A673 (cell line): ENCODE data around the gene SCN2A. TPM values are rescaled to one million over a fixed set of nuclear protein-coding genes. Genes with fewer than 3 reads are reported as not detected.
A peak's percentile ranks its signal among the peaks of the same experiment; 100 is the strongest.
"Not testable (repeated sequence)": the region's sequence is repeated elsewhere in the genome, so short reads cannot be mapped to it uniquely, and the experiment has no call there.

ENCODE experiments used
- BruUV-seq: library from RNA; stranded (reverse); fragments of 400-500 nt; replicated peaks from 2 replicates; lab custom pipeline; 2021; lab: Mats Ljungman, UMichigan
- CTCF ChIA-PET: fragments of 300-600 bp; sonication (Branson Sonifier 250); formaldehyde crosslinking; loops from one replicate; lab custom pipeline; 2022; ENCODE audit warnings: antibody characterized with exemption; lab: Charles Lee
- POLR2A ChIA-PET: fragments of 300-600 bp; sonication (Branson Sonifier 250); formaldehyde crosslinking; loops from one replicate; lab custom pipeline; 2022; ENCODE audit warnings: antibody characterized with exemption; ENCODE audit not compliant: low non-redundant PET; lab: Charles Lee
- DNase-seq: peaks from one replicate; pipeline ENCODE4 v3.0.0-alpha.2; 2015; ENCODE audit warnings: low spot score
- H3K27ac ChIP-seq: fragments of 200-600 bp; sonication (generic); 2 replicates; pipeline ENCODE4 v1.5.1; 2016; ENCODE audit warnings: mixed run types, low read depth, mild to moderate bottlenecking, mixed read lengths, antibody characterized with exemption, low read length; ENCODE audit not compliant: poor library complexity, severe bottlenecking
- H3K27me3 ChIP-seq: fragments of 200-600 bp; sonication (generic); replicated peaks from 2 replicates; pipeline ENCODE4 v1.6.1; 2017; ENCODE audit warnings: mixed run types, low read depth, mild to moderate bottlenecking, mixed read lengths, antibody characterized with exemption, low read length; ENCODE audit not compliant: insufficient read depth, poor library complexity
- H3K36me3 ChIP-seq: fragments of 200-600 bp; sonication (generic); 2 replicates; pipeline ENCODE4 v1.6.1; 2016; ENCODE audit warnings: mixed run types, mild to moderate bottlenecking, mixed read lengths, antibody characterized with exemption, low read length; ENCODE audit not compliant: insufficient read depth, poor library complexity, severe bottlenecking
- H3K4me1 ChIP-seq: fragments of 200-600 bp; sonication (generic); 2 replicates; pipeline ENCODE4 v1.6.1; 2017; ENCODE audit warnings: mixed run types, mild to moderate bottlenecking, mixed read lengths, antibody characterized with exemption, low read length; ENCODE audit not compliant: insufficient read depth, poor library complexity, severe bottlenecking
- H3K4me3 ChIP-seq: fragments of 200-600 bp; sonication (generic); 2 replicates; pipeline ENCODE4 v1.5.1; 2016; ENCODE audit warnings: low read depth, mixed run types, mild to moderate bottlenecking, mixed read lengths, low read length; ENCODE audit not compliant: poor library complexity, severe bottlenecking
- H3K9me3 ChIP-seq: fragments of 200-600 bp; sonication (generic); 2 replicates; pipeline ENCODE4 v1.6.1; 2016; ENCODE audit warnings: mixed run types, low read depth, mild to moderate bottlenecking, mixed read lengths, antibody characterized with exemption, low read length; ENCODE audit not compliant: poor library complexity, severe bottlenecking
- EZH2 ChIP-seq: fragments of 200-600 bp; sonication (generic); IDR thresholded peaks from 2 replicates; pipeline ENCODE4 v1.6.1; 2017; ENCODE audit warnings: borderline replicate concordance, low read depth, mild to moderate bottlenecking, mixed read lengths, antibody characterized with exemption, low read length; ENCODE audit not compliant: poor library complexity, severe bottlenecking
- intact Hi-C: fragments of 100-400 bp; cut with micrococcal nuclease; formaldehyde crosslinking; loops from one replicate; pipeline ENCODE4 v1.10.0; 2022; ENCODE audit not compliant: unreplicated experiment
- total RNA-seq: library from RNA; stranded (reverse); gene quantifications from 2 replicates; pipeline ENCODE4 v1.2.3, GENCODE V29; 2021
- TF ChIP-seq, protein P1 (sequence below): fragments of 300-800, 200-600 bp; sonication (generic); conservative IDR thresholded peaks from 2 replicates; pipeline ENCODE4 v1.5.1; 2017; ENCODE audit warnings: low read depth, mild to moderate bottlenecking, antibody characterized with exemption, low read length, moderate library complexity, mixed read lengths

Gene SCN2A
- total RNA-seq, 1 experiment from 2014 or later, result 0.73 TPM

DNA sequence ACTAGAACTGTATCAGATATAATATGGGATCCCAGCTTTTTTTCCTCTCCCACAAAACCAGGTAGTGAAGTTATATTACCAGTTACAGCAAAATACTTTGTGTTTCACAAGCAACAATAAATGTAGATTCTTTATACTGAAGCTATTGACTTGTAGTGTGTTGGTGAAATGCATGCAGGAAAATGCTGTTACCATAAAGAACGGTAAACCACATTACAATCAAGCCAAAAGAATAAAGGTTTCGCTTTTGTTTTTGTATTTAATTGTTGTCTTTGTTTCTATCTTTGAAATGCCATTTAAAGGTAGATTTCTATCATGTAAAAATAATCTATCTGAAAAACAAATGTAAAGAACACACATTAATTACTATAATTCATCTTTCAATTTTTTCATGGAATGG, 152.6 kb downstream of the SCN2A start:
- Histone ChIP-seq H3K27ac (no peak overlapping the region), H3K9me3 (no peaks in the 10 kb centered on the region), H3K27me3 (no peaks in the 10 kb centered on the region), H3K36me3 (no peaks in the 10 kb centered on the region), H3K4me3 (no peak overlapping the region), H3K4me1 (no peaks in the 10 kb centered on the region)
- DNase-seq, result no peak
- intact Hi-C loops, result no loop called here
- BruUV-seq, result no TSS peak
- POLR2A ChIA-PET, result no interaction called here
- CTCF ChIA-PET, result no interaction called here
- TF ChIP-seq, protein P1, sequence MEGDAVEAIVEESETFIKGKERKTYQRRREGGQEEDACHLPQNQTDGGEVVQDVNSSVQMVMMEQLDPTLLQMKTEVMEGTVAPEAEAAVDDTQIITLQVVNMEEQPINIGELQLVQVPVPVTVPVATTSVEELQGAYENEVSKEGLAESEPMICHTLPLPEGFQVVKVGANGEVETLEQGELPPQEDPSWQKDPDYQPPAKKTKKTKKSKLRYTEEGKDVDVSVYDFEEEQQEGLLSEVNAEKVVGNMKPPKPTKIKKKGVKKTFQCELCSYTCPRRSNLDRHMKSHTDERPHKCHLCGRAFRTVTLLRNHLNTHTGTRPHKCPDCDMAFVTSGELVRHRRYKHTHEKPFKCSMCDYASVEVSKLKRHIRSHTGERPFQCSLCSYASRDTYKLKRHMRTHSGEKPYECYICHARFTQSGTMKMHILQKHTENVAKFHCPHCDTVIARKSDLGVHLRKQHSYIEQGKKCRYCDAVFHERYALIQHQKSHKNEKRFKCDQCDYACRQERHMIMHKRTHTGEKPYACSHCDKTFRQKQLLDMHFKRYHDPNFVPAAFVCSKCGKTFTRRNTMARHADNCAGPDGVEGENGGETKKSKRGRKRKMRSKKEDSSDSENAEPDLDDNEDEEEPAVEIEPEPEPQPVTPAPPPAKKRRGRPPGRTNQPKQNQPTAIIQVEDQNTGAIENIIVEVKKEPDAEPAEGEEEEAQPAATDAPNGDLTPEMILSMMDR, result no peak
- TF ChIP-seq EZH2, result no peak

DNA sequence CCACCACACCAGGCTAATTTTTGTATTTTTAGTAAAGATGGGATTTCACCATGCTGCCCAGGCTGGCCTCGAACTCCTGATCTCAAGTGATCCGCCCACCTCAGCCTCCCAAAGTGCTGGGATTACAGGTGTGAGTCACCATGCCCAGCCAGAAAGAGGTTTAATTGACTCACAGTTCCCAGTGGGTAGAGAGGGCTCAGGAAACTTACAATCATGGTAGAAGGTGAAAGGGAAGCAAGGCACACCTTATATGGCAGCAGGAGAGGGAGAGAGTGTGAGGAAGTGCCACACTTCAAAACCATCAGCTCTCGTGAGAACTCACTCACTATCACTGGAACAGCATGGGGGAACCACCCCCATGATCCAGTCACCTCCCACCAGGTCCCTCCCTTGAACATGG, 159.4 kb downstream of the SCN2A start:
- POLR2A ChIA-PET, CTCF ChIA-PET, DNase-seq, H3K4me3 ChIP-seq, H3K9me3 ChIP-seq, H3K36me3 ChIP-seq, H3K27me3 ChIP-seq, BruUV-seq, intact Hi-C loops, H3K27ac ChIP-seq: not testable (repeated sequence)
- peaks cover 28% of the 10 kb centered on the region for H3K4me1 ChIP-seq

DNA sequence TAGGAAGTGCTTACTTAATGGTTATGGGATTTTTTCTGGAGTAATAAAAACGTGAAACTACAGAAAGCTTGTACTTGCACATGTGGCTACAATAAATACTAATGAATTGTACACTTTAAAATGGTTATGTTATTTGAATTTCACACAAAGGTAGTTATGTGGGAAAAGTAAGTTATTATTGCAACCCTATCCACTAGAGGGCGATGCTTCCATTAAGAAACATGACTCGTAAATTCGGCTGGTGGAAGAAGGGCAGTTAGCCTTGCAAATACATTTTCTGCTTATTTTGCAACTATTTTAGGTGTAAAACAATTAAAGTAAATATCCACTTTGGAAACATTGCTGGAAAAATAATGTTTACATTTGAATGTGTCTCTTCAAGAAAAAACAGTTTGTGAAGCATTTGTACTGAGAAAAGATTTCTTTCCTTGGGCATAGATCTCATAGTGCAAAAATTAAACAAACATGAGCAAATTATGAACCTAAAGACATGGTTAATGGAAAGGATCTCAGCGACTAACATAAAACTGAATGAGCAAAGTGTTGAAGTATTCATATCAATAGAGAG, 162.2 kb downstream of the SCN2A start:
- BruUV-seq, result no TSS peak
- Histone ChIP-seq H3K4me3 (no peak overlapping the region), H3K36me3 (no peaks in the 10 kb centered on the region), H3K4me1 (peaks cover 55% of the 10 kb centered on the region), H3K9me3 (no peaks in the 10 kb centered on the region), H3K27me3 (no peaks in the 10 kb centered on the region), H3K27ac (peak overlapping the region; percentile 61)
- POLR2A ChIA-PET, result no interaction called here
- intact Hi-C loops, result loop anchor here (1.0 to 10.0 kb wide), 6 partner anchors 71 to 723 kb away; partner anchors contain the start of gene SCN1A
- TF ChIP-seq, protein P1, result peak; percentile 83
- TF ChIP-seq EZH2, result no peak
- DNase-seq, result peak; percentile 91
- CTCF ChIA-PET, result interaction anchor here (1.0 to 1.7 kb wide), 3 partner anchors 68 to 473 kb away, joined by 3 to 8 read pairs (median 4); partner anchors contain the start of gene CSRNP3
